ENCODE measurements around the gene EGFL7.
A peak's percentile ranks its signal among the peaks of the same experiment; 100 is the strongest.
"Not testable (repeated sequence)": the region's sequence is repeated elsewhere in the genome, so short reads cannot be mapped to it uniquely, and the experiment has no call there.

Gene EGFL7

GRCh38 chr9:136630662-136630992 lies 32.1 kb upstream of the EGFL7 start:
- TF ChIP-seq, protein P1, sequence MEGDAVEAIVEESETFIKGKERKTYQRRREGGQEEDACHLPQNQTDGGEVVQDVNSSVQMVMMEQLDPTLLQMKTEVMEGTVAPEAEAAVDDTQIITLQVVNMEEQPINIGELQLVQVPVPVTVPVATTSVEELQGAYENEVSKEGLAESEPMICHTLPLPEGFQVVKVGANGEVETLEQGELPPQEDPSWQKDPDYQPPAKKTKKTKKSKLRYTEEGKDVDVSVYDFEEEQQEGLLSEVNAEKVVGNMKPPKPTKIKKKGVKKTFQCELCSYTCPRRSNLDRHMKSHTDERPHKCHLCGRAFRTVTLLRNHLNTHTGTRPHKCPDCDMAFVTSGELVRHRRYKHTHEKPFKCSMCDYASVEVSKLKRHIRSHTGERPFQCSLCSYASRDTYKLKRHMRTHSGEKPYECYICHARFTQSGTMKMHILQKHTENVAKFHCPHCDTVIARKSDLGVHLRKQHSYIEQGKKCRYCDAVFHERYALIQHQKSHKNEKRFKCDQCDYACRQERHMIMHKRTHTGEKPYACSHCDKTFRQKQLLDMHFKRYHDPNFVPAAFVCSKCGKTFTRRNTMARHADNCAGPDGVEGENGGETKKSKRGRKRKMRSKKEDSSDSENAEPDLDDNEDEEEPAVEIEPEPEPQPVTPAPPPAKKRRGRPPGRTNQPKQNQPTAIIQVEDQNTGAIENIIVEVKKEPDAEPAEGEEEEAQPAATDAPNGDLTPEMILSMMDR (conservative IDR thresholded peaks at IDR 0.05) = no peak
- no peak overlapping the region for H3K27ac ChIP-seq

- H3K27ac ChIP-seq = no peak overlapping the region
- TF ChIP-seq, protein P1 (conservative IDR thresholded peaks at IDR 0.05) = peak; percentile 97
Observed at GRCh38 chr9:136631038-136632000, 31.4 kb upstream of the EGFL7 start.

GRCh38 chr9:136632072-136632471 lies 30.6 kb upstream of the EGFL7 start:
- not testable (repeated sequence) for H3K27ac ChIP-seq

DNA sequence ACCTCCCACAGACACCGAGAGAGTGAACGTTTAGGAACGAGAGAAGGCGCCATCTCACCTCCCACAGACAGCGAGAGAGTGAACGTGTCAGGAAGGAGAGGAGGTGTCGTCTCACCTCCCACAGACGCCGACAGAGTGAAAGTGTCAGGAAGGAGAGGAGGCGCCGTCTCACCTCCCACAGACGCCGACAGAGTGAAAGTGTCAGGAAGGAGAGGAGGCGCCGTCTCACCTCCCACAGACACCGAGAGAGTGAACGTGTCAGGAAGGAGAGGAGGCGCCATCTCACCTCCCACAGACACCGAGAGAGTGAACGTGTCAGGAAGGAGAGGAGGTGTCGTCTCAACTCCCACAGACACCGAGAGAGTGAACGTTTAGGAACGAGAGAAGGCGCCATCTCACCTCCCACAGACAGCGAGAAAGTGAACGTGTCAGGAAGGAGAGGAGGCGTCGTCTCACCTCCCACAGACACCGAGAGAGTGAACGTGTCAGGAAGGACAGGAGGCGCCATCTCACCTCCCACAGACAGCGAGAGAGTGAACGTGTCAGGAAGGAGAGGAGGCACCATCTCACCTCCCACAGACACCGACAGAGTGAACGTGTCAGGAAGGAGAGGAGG lies 30.1 kb upstream of the EGFL7 start:
- H3K27ac ChIP-seq = not testable (repeated sequence)

- TF ChIP-seq, protein P1 (conservative IDR thresholded peaks at IDR 0.05) = no peak
Observed at GRCh38 chr9:136634904-136635303, 27.8 kb upstream of the EGFL7 start.

GRCh38 chr9:136640171-136641111 lies 22.3 kb upstream of the EGFL7 start:
- TF ChIP-seq, protein P1 (conservative IDR thresholded peaks at IDR 0.05) = no peak
- H3K27ac ChIP-seq = 0 out of 2 replicates have a peak overlapping the region, but pooled peaks have one; percentile 20

More at GRCh38 chr9:136634904-136635303, 27.8 kb upstream of the EGFL7 start:
- H3K27ac ChIP-seq = no peak overlapping the region

- H3K27ac ChIP-seq = no peak overlapping the region
- TF ChIP-seq, protein P1 (conservative IDR thresholded peaks at IDR 0.05) = no peak
Observed at GRCh38 chr9:136642439-136642921, 20.2 kb upstream of the EGFL7 start.

Measured in VCaP (cell line).